ENCODE data around the gene TCF7. TPM values are rescaled to one million over a fixed set of nuclear protein-coding genes. Genes with fewer than 3 reads are reported as not detected.

Gene TCF7
- total and polyA plus RNA-seq, 12 donors, result 2.8 to 9.6 (median 6.3) TPM

- Histone ChIP-seq H3K27ac (no peak overlapping the region), H3K9me3 (replicated peaks in 1 of 3) (no peaks in the 10 kb centered on the region), H3K36me3 (replicated peaks in 1 of 2) (no peaks in the 10 kb centered on the region), H3K4me1 (replicated peaks in 1 of 2) (no peaks in the 10 kb centered on the region), H3K4me3 (no peak overlapping the region), H3K27me3 (no peaks in the 10 kb centered on the region)
- DNase-seq, result no peak
- intact Hi-C loops (cut with DNase I), result loop anchor here in 1 of 2 donors (5.0 kb wide), 1 partner anchor 38 kb away; no protein-coding TSS in a partner anchor
- WGBS, 4 donors, result 79 to 97% (median 91%) methylated on average over 7 to 11 of the region's 11 CpGs
- TF ChIP-seq POLR2A (IDR thresholded peaks at IDR 0.05), result no peak
Observed at GRCh38 chr5:134103998-134104654, 10.4 kb upstream of the TCF7 start.

GRCh38 chr5:134106991-134107701 is 7.3 kb upstream of the TCF7 start:
- no peaks in the 10 kb centered on the region for H3K4me1 ChIP-seq (replicated peaks in 1 of 2)
- TF ChIP-seq CTCF (IDR thresholded peaks at IDR 0.05) (no peak), POLR2A (IDR thresholded peaks at IDR 0.05) (no peak)
- no peak overlapping the region for H3K27ac ChIP-seq
- H3K27me3 ChIP-seq, result no peaks in the 10 kb centered on the region
- H3K4me3 ChIP-seq, result no peak overlapping the region
- no peaks in the 10 kb centered on the region for H3K36me3 ChIP-seq (replicated peaks in 1 of 2)
- 80 to 88% (median 81%) methylated on average over 2 to 10 of the region's 10 CpGs for WGBS, 4 donors
- intact Hi-C loops (cut with DNase I), result no loop called here
- peak in 2 of 7 donors; percentile 34 to 78 for DNase-seq
- no peaks in the 10 kb centered on the region for H3K9me3 ChIP-seq (replicated peaks in 1 of 3)

- no peaks in the 10 kb centered on the region for H3K4me1 ChIP-seq (replicated peaks in 1 of 2)
- H3K27ac ChIP-seq, result no peak overlapping the region
- H3K9me3 ChIP-seq (replicated peaks in 1 of 3), result no peaks in the 10 kb centered on the region
- no peak overlapping the region for H3K4me3 ChIP-seq
- TF ChIP-seq CTCF (IDR thresholded peaks at IDR 0.05) (no peak), POLR2A (IDR thresholded peaks at IDR 0.05) (no peak)
- H3K27me3 ChIP-seq, result no peaks in the 10 kb centered on the region
- DNase-seq, result no peak
- no peaks in the 10 kb centered on the region for H3K36me3 ChIP-seq (replicated peaks in 1 of 2)
- intact Hi-C loops (cut with DNase I), result no loop called here
- WGBS, 4 donors, result 94 to 100% (median 97%) methylated on average over 3 of the region's 3 CpGs
Observed at GRCh38 chr5:134107779-134108178, 6.7 kb upstream of the TCF7 start.

GRCh38 chr5:134110382-134110781 is 4.1 kb upstream of the TCF7 start:
- H3K9me3 ChIP-seq (replicated peaks in 1 of 3), result no peaks in the 10 kb centered on the region
- no peaks in the 10 kb centered on the region for H3K36me3 ChIP-seq (replicated peaks in 1 of 2)
- H3K27ac ChIP-seq, result no peak overlapping the region
- intact Hi-C loops (cut with DNase I), result no loop called here
- WGBS, 4 donors, result 71 to 81% (median 76%) methylated on average over 6 to 10 of the region's 10 CpGs
- H3K27me3 ChIP-seq, result no peaks in the 10 kb centered on the region
- TF ChIP-seq POLR2A (IDR thresholded peaks at IDR 0.05) (no peak), CTCF (IDR thresholded peaks at IDR 0.05) (no peak)
- H3K4me1 ChIP-seq (replicated peaks in 1 of 2), result peaks cover 6 to 12% of the 10 kb centered on the region in 2 donors
- no peak overlapping the region for H3K4me3 ChIP-seq
- no peak for DNase-seq
